ENCODE measurements around the gene PCDH15. TPM values are rescaled to one million over a fixed set of nuclear protein-coding genes. Genes with fewer than 3 reads are reported as not detected.
"Not testable (repeated sequence)": the region's sequence is repeated elsewhere in the genome, so short reads cannot be mapped to it uniquely, and the experiment has no call there.

The PCDH15 gene
- total RNA-seq, 3 donors from 2014 or later (not counting 1 experiment from before 2014, with no cell fraction given): not detected

GRCh38 chr10:54530299-54530698 is 270.7 kb downstream of the PCDH15 start:
- no peak for TF ChIP-seq CTCF (IDR thresholded peaks at IDR 0.05)
- Histone ChIP-seq H3K27me3 (ENCODE audit: control insufficient read depth, insufficient read depth, low read length) (no peaks in the 10 kb centered on the region), H3K27ac (ENCODE audit: low read length) (no peak overlapping the region), H3K4me1 (ENCODE audit: control insufficient read depth, insufficient read depth, low read length) (no peaks in the 10 kb centered on the region), H3K9me3 (ENCODE audit: control insufficient read depth, insufficient read depth, low read length) (no peaks in the 10 kb centered on the region), H3K36me3 (ENCODE audit: control insufficient read depth, insufficient read depth, low read length) (no peaks in the 10 kb centered on the region), H3K4me3 (ENCODE audit: low read length) (no peak overlapping the region)
- Mint-ChIP-seq H3K4me1 (no peaks in the 10 kb centered on the region), H3K36me3 (no peaks in the 10 kb centered on the region), H3K4me3 (no peak overlapping the region), H3K27me3 (ENCODE audit: low read depth in 2 of 2) (no peaks in the 10 kb centered on the region), H3K9me3 (peaks cover 6 to 19% of the 10 kb centered on the region in 2 donors), H3K27ac (no peak overlapping the region)
- ATAC-seq (no peak), DNase-seq (no peak)
- 72% methylated on average over 2 of the region's 2 CpGs for WGBS (ENCODE audit: insufficient coverage)
- intact Hi-C loops (cut with micrococcal nuclease): no loop called here

GRCh38 chr10:54525816-54526215 is 275.2 kb downstream of the PCDH15 start:
- Mint-ChIP-seq H3K27ac (no peak overlapping the region), H3K27me3 (ENCODE audit: low read depth in 2 of 2) (no peaks in the 10 kb centered on the region), H3K9me3 (peaks cover 15 to 22% of the 10 kb centered on the region in 2 donors), H3K4me1 (no peaks in the 10 kb centered on the region), H3K36me3 (peaks cover 7% of the 10 kb centered on the region), H3K4me3 (no peak overlapping the region)
- intact Hi-C loops (cut with micrococcal nuclease): no loop called here
- H3K27me3 ChIP-seq (ENCODE audit: control insufficient read depth, insufficient read depth, low read length): no peaks in the 10 kb centered on the region
- no peaks in the 10 kb centered on the region for H3K36me3 ChIP-seq (ENCODE audit: control insufficient read depth, insufficient read depth, low read length)
- no peak overlapping the region for H3K4me3 ChIP-seq (ENCODE audit: low read length)
- no peaks in the 10 kb centered on the region for H3K9me3 ChIP-seq (ENCODE audit: control insufficient read depth, insufficient read depth, low read length)
- ATAC-seq: no peak
- TF ChIP-seq CTCF (IDR thresholded peaks at IDR 0.05): no peak
- H3K27ac ChIP-seq (ENCODE audit: low read length): no peak overlapping the region
- WGBS (ENCODE audit: insufficient coverage): 100% methylated on average over 1 of the region's 1 CpG
- no peak for DNase-seq
- no peaks in the 10 kb centered on the region for H3K4me1 ChIP-seq (ENCODE audit: control insufficient read depth, insufficient read depth, low read length)

- intact Hi-C loops (cut with micrococcal nuclease); ATAC-seq; H3K27me3 Mint-ChIP-seq (ENCODE audit: low read depth in 2 of 2); H3K27ac ChIP-seq (ENCODE audit: low read length); H3K27me3 ChIP-seq (ENCODE audit: control insufficient read depth, insufficient read depth, low read length); H3K27ac Mint-ChIP-seq; H3K4me1 Mint-ChIP-seq; DNase-seq; H3K9me3 ChIP-seq (ENCODE audit: control insufficient read depth, insufficient read depth, low read length); H3K4me1 ChIP-seq (ENCODE audit: control insufficient read depth, insufficient read depth, low read length); H3K4me3 ChIP-seq (ENCODE audit: low read length); H3K36me3 Mint-ChIP-seq; H3K36me3 ChIP-seq (ENCODE audit: control insufficient read depth, insufficient read depth, low read length); H3K4me3 Mint-ChIP-seq: not testable (repeated sequence)
- 85% methylated on average over 12 of the region's 12 CpGs for WGBS (ENCODE audit: insufficient coverage)
- H3K9me3 Mint-ChIP-seq: peaks cover 9 to 17% of the 10 kb centered on the region in 2 donors
Measured at GRCh38 chr10:54515244-54515643, 285.8 kb downstream of the PCDH15 start.

- 77% methylated on average over 3 of the region's 3 CpGs for WGBS (ENCODE audit: insufficient coverage)
- H3K27ac Mint-ChIP-seq: no peak overlapping the region
- no peak for DNase-seq
- H3K27ac ChIP-seq (ENCODE audit: low read length): no peak overlapping the region
- H3K36me3 Mint-ChIP-seq: no peaks in the 10 kb centered on the region
- H3K4me3 ChIP-seq (ENCODE audit: low read length): no peak overlapping the region
- no peaks in the 10 kb centered on the region for H3K9me3 ChIP-seq (ENCODE audit: control insufficient read depth, insufficient read depth, low read length)
- H3K27me3 Mint-ChIP-seq (ENCODE audit: low read depth in 2 of 2): no peaks in the 10 kb centered on the region
- H3K4me1 ChIP-seq (ENCODE audit: control insufficient read depth, insufficient read depth, low read length): no peaks in the 10 kb centered on the region
- no peaks in the 10 kb centered on the region for H3K4me1 Mint-ChIP-seq
- H3K27me3 ChIP-seq (ENCODE audit: control insufficient read depth, insufficient read depth, low read length): no peaks in the 10 kb centered on the region
- no peak for ATAC-seq
- no peak overlapping the region for H3K4me3 Mint-ChIP-seq
- peaks cover 11 to 26% of the 10 kb centered on the region in 2 donors for H3K9me3 Mint-ChIP-seq
- intact Hi-C loops (cut with micrococcal nuclease): no loop called here
- H3K36me3 ChIP-seq (ENCODE audit: control insufficient read depth, insufficient read depth, low read length): no peaks in the 10 kb centered on the region
- TF ChIP-seq CTCF (IDR thresholded peaks at IDR 0.05): no peak
Measured at GRCh38 chr10:54503863-54504262, 297.2 kb downstream of the PCDH15 start.

All from natural killer cell (primary cell).